Erythroblast (primary cell): ENCODE results near the gene LIN7C.
A peak's percentile ranks its signal among the peaks of the same experiment; 100 is the strongest.

Source experiments
- DNase-seq, 2 experiments: peaks; one replicate each; lab custom pipeline; 2025; lab: John Stamatoyannopoulos, UW
- GATA1 ChIP-seq: IDR thresholded peaks from 2 replicates; pipeline ENCODE4 v1.6.1; 2011; ENCODE audit warnings: low read depth, mild to moderate bottlenecking, control low read depth, low read length, moderate library complexity
- POLR2A ChIP-seq: IDR thresholded peaks from 2 replicates; pipeline ENCODE4 v1.6.1; 2011; ENCODE audit warnings: mild to moderate bottlenecking, low read length

Gene LIN7C

DNA sequence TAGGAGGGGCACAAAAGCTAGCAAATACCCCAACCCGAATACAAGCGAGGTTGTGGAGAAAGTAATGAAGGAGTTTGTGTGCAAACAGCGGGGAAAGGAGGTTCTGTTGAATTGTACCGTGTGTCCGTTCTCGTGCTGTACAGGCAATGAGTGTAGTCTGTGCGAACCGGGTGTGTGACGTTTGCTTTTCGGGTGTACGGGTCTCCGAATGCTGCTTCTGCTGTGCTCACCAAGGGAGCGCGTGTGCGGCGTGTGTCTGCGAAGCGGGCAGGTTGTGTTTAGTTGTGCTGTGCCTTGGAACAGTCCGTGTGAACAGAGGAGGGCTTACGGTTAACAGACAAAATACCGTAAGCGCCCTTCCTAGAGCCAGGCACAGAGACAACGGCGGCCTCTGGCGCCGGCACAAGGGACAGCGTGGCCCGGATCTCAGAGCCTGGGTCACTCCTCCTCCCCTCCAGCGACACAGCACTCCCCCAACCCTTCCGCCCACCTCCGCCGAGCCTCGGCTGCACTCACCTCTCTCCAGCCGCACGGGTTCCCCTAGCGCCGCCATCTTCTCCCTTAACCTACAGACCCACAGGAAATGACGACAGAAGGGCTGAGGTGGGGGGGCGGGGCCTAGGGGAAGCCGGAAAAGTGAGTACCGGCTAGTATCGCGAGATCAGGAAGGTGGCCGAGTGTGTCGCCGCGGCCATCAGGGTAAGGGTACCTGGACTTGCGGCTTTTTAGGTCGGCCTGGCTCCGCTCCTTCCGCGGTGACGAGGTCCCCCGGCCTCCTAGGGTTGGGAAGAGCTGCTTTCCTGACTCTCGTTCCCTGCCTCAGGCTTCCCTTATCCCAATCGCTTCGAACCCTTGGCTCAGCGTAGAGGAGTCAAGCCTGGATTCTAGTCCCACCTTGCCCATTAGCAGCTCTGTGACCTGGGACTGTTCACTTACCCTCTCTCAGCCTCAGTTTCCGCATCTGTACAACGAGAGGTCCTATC, at the start of gene LIN7C:
TSS of gene LIN7C (minus strand) at position 570 of the 983 bp plus-strand sequence. CDS start at position 553, 17 bp downstream.
- peak; percentile 97 to 98 for DNase-seq
- TF ChIP-seq GATA1, result no peak
- TF ChIP-seq POLR2A, result peak; percentile 95

GRCh38 chr11:27555264-27555663, 48.7 kb upstream of the LIN7C start:
- TF ChIP-seq GATA1 (no peak), POLR2A (no peak)
- no peak for DNase-seq

- DNase-seq, result no peak
- TF ChIP-seq POLR2A, result no peak
- no peak for TF ChIP-seq GATA1
Observed at GRCh38 chr11:27553186-27553585, 46.6 kb upstream of the LIN7C start.

GRCh38 chr11:27552341-27552740, 45.8 kb upstream of the LIN7C start:
- TF ChIP-seq GATA1 (no peak), POLR2A (no peak)
- no peak for DNase-seq

DNA sequence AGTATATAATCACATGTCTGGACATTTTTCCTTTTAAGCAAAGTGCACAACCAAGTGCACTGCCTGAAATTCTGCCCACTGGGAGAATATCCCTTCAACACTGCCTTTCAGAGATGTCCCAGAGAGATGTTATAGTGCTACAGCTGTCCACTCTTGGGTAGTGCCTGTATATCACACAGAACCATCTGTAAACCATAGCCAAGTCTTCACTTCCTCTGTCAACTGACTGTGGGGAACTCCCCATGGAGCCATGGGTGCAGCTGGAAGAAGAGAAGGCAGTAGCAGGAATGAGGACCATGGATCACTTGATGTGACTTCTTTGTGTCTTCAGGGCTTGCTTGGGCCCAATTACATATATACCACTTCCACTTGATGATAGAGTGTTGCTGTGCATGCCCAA, 44.6 kb upstream of the LIN7C start:
- no peak for DNase-seq
- TF ChIP-seq POLR2A (no peak), GATA1 (no peak)

DNA sequence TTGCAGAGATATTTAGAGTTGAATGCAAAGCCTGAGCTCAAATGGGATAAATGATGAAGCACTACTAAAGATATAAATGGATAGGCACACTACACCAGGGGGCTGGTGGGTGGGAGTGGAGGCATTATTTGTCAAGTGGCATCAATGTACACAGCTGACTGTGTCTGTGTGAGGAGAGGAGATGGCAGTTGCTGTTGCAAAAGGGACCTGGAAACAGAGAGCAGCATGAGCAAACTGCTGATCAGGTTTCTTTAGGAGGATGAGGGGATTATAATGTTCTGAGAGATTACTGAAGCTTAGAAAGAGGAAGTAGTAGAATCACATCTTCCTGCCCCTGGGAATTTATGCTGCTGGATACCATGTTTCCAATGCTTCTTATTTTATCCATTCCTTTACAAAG, 39.4 kb upstream of the LIN7C start:
- TF ChIP-seq POLR2A, result no peak
- TF ChIP-seq GATA1, result no peak
- DNase-seq, result no peak

DNA sequence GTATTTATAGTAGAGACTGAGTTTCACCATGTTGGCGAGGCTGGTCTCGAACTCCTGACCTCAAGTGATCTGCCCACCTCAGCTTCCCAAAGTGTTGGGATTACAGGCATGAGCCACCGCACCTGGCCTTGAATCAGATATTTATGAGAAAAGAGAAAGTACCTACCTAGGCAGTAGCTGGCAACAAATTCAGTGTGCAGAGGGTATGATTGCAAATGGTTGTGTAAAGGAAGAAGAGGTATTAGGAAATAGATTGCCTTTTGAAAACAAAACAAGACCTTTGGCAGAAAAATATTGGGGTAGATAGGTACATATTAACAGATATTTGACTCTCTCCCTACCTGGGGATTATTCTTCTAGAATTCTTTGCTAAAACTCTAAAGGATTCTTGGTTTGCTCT, 38.5 kb upstream of the LIN7C start:
- TF ChIP-seq GATA1 (no peak), POLR2A (no peak)
- no peak for DNase-seq

DNA sequence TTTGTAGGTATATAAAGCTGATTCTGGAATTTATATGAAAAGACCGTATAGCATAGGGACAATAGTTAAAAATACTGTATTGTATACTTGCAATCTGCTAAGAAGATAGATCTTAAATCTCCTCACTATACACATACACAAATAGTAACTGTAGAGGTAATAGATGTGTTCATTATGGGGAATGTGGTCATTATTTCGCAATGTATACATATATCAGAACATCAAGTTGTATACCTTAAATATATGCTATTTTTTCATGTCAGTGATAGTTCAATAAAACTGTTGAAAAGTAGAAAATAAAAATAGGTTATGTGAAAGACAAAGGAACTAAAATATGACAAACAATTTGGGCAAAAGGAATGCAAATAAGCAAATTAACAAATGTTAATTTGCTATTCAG, 35.2 kb upstream of the LIN7C start:
- TF ChIP-seq POLR2A (no peak), GATA1 (no peak)

GRCh38 chr11:27540051-27540450, 33.5 kb upstream of the LIN7C start:
- TF ChIP-seq POLR2A (no peak), GATA1 (no peak)
- no peak for DNase-seq

More for the DNA sequence above, 35.2 kb upstream of the LIN7C start:
- DNase-seq, result no peak

DNA sequence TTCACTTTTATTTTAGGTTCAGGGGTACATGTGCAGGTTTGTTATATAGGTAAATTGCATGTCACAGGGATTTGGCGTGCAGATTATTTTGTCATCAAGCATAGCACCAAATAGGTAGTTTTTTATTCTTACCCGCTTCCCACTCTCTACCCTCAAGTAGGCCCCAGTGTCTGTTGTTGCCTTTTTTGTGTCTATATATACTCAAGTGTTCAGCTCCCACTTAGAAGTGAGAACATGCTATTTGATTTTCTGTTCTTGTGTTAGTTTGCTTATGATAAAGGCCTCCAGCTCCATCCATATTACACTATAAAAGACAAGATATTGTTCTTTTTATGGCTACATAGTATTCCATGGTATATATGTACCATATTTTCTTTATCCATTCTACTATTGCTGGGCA, 28.5 kb upstream of the LIN7C start:
- no peak for DNase-seq
- no peak for TF ChIP-seq GATA1
- TF ChIP-seq POLR2A, result no peak

GRCh38 chr11:27532652-27533325, 26.2 kb upstream of the LIN7C start:
- no peak for DNase-seq
- no peak for TF ChIP-seq GATA1
- TF ChIP-seq POLR2A, result no peak

- TF ChIP-seq POLR2A (no peak), GATA1 (no peak)
- no peak for DNase-seq
Observed at GRCh38 chr11:27528712-27529111, 22.1 kb upstream of the LIN7C start.

DNA sequence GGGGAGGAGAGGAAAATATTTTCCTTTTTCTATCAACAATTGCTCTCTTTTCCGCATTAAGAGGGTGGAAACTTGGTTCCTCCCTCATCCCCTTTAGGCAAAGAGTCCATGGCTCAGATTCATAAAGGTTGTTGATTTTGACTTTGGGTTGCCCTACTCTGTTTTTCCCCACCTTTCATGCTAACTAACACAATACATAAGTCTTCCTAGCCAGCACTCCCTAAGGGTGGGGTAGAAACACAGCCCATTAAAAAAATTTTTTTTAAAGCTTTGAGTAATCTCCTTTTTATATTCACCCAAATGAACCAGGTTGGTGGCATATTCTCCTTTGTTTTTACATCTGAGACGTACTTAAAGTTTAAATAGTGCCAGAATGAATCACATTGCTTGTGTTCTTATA, 20.0 kb upstream of the LIN7C start:
- TF ChIP-seq POLR2A (no peak), GATA1 (no peak)
- no peak for DNase-seq

DNA sequence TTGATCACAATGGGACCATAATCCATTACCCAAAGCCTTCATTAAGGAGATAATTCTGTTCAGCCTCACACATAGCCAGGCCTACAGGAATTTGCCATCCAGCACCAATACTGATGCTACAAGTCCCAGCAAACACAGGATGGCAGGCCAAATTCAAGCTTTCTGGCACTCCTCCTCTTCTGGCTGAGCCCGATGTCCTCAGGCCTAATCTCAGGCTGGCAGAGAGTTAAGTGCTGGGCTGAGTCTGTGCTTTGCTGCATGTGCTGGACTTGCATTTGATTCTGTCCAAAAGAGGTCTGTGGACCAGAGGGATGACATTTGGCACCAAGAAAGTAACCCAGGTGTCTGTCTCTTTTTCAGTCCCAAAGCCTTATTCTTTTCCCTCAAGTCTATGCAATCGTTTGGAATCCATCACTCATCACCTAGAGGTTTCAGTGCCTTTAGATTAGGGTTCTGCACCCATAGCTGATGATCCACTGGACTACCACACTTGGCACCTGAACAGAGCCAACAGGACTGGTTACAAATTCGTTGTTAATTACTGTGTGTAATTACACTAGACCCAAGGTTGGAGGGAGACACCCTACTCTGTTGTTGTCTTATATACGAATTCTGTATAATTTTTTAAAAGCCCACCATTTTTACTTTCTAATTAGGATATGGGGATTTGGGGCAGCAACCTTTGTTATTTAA, 19.4 kb upstream of the LIN7C start:
- no peak for DNase-seq
- TF ChIP-seq POLR2A (no peak), GATA1 (no peak)
